Non-pigmented ciliary epithelial cell (primary cell): ENCODE measurements around the gene ADPRS.

ENCODE experiments used
- DNase-seq: peaks from one replicate; pipeline ENCODE4 v3.0.0-alpha.2; 2010; ENCODE audit warnings: low read depth

Gene ADPRS

DNA sequence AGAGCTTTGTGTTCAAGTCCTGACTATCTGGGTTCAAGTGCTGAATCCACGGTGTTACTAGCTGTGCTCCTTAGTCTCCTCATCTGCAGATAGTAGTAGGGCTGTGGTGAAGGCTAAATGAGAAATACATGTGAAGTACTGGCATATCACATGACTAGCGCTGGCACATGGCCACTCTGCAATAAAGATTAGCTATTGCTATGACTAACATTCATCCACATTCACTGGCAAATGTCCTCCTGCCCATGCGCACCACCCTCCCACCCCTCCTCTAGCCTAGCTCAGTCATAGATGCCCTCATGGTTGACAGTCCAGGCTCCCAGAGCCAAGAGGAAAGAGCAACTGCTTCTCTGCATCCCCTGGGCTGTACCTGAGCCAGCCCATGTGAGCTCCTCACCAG lies 44.8 kb downstream of the ADPRS start:
- no peak for DNase-seq

GRCh38 chr1:36134031-36134430 lies 45.3 kb downstream of the ADPRS start:
- no peak for DNase-seq

GRCh38 chr1:36134505-36135329 lies 46.0 kb downstream of the ADPRS start:
- DNase-seq, result no peak

GRCh38 chr1:36135330-36135667 lies 46.6 kb downstream of the ADPRS start:
- no peak for DNase-seq

DNA sequence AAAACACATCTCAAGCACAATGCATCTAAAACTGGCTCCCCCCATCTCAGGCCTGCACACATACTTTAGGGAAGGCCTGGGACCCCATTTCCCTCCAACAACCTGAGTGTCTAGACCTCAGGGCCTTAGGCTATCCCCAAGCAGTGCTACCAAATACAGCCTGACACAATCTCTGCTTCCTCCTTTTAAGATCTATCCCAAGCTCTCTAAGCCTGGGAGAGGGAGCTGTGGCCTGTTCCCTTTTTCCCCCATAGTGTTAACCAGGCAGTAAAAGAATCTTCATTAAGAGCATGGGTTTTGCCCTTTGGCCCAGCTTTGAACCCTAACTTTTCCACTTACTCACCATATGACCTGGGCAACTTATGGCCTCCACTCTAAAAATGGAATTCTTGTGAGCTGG lies 47.1 kb downstream of the ADPRS start:
- DNase-seq, result no peak

- no peak for DNase-seq
Observed at GRCh38 chr1:36136535-36136934, 47.8 kb downstream of the ADPRS start.

DNA sequence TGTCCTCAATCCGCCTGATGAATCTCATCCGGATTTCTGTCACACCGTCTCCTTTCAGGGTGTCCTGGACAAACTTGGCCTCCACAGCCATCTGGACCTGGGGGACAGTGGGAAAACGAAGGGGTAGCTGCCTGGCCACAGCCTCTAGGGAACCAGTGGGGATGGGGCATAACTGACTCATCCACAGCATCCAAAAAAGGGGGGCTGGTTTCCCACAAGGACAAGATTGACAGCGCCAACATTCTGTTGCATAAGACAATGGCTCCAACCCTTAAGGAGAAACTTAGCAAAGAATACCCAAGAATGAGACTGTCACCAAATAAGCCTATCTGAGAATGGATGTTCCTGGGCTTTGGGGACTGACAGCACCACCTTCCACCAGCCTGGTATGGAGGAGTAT lies 48.5 kb downstream of the ADPRS start:
- no peak for DNase-seq

GRCh38 chr1:36137776-36138175 lies 49.1 kb downstream of the ADPRS start:
- DNase-seq, result no peak

DNA sequence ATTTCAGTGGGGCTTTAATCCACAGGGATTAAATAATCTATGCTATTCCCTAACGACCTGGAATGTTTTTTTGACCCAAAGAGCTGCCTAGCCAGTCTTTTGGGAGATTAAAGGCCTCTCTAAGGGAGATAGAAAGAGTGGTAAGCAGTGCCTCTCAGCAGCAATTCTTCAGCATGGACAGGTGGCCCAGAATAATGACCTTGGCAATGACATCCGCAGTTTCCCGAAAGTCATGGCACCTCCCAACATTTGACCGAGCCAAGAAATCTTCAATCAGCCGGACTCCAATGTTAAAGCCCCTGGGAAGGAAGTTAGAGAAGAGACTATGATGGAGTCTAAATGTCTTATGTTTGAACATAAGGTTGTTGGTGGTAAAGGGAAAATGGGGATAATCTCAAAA lies 50.8 kb downstream of the ADPRS start:
- DNase-seq, result no peak

DNA sequence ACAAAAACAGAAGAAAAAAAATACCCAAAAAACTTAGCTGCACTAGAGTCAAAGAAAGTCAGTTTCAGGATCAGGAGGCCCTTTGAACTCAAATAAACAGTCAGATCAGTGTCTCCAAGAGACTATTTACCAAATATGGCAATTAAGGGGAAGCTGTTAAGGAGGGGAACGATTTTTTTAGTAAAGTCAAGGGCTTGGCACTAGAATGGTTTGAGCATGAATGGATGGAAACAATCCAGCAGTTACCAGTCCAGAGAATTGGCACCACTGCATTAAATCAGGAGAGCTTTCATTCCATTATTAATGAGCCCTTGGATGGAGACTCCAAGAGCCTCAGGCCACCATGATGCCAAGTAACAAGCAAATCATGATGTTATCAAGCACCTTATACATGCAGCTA lies 53.4 kb downstream of the ADPRS start:
- no peak for DNase-seq

- DNase-seq, result no peak
Observed at GRCh38 chr1:36143424-36143823, 54.7 kb downstream of the ADPRS start.
